Lower leg skin (tissue), 3 donors: ENCODE measurements around the gene FKBP5.

Experiments used
- CTCF ChIP-seq, 3 donors: fragments of 450-650 bp; IDR thresholded peaks; one replicate each; pipeline ENCODE4 v1.5.1; 2016; ENCODE audit warnings: antibody characterized with exemption in 3 of 3, mild to moderate bottlenecking in 3 of 3, moderate library complexity in 2 of 3
- POLR2A ChIP-seq, 2 donors: fragments of 450-650 bp; IDR thresholded peaks; one replicate each; pipeline ENCODE4 v1.6.1; 2016 to 2017; ENCODE audit warnings: antibody characterized with exemption in 2 of 2, mild to moderate bottlenecking in 1 of 2, moderate library complexity in 1 of 2

- TF ChIP-seq CTCF (IDR thresholded peaks at IDR 0.05): no peak
- no peak for TF ChIP-seq POLR2A (IDR thresholded peaks at IDR 0.05)
Measured at GRCh38 chr6:35724471-35724870, 35.8 kb upstream of the FKBP5 start.
